Limb (tissue), 2 donors: ENCODE data around the gene CETN2.
A peak's percentile ranks its signal among the peaks of the same experiment; 100 is the strongest.
"Not testable (repeated sequence)": the region's sequence is repeated elsewhere in the genome, so short reads cannot be mapped to it uniquely, and the experiment has no call there.

Experiments
- DNase-seq, 2 donors: peaks; one replicate each; pipeline ENCODE4 v3.0.0-alpha.2; 2016; ENCODE audit errors: extremely low spot score in 2 of 2

Gene CETN2

DNA sequence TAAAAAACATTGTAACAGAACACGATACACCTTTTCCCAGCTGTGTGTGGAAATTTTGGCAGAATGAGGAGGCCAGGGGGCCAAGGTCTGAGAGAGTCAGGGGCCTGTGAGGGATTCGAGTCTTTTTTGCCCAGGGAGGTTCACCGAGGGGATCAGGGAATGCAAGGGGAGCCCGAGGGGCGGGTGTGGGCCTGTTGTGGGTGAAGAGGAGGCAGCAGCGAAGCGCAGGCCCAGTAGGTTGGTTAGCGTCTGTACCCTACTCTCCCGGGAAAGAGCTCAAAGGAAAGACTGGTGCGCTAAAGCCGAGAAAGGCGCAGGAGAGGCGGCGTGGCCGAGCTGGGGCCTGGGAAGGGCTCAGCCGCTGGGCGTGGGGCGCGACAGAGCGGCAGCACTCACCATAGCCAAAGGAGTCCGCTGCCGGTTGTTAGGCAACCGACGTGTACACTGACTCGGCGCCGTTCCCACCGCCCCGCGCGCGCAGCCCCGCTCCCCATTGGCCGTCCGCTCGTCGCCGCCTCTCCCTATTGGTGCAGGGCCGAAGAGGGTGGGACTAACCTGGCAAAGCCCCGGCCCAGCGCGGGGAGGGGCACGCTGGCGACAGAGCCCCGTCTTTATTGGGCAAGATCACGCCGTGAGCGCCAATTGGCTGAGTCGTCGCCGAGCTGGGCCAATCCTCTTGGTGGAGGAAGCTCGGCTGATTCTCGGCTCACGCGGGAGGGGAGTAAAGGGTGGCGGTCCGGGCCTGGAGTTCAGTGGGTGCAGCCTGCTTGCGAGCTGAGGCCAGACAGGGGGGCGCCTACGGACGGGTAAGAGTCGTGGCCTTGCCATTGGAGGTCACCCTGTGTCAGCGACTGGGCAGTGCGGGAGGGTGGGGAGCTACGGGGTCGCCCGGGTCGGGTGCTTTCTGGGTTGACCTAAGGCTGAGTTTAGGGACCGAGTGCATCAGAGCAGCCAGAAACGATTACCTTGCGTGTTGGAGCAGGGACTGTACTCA, at the start of gene CETN2, which contains the start of gene NSDHL:
TSS of gene CETN2 (minus strand) at position 446 of the 994 bp plus-strand sequence. CDS start at position 399, 47 bp downstream.
TSS of gene NSDHL (plus strand) at position 752 of the 994 bp plus-strand sequence. CDS start 15,262 bp downstream, outside the sequence.
- peak; percentile 91 to 96 for DNase-seq

DNA sequence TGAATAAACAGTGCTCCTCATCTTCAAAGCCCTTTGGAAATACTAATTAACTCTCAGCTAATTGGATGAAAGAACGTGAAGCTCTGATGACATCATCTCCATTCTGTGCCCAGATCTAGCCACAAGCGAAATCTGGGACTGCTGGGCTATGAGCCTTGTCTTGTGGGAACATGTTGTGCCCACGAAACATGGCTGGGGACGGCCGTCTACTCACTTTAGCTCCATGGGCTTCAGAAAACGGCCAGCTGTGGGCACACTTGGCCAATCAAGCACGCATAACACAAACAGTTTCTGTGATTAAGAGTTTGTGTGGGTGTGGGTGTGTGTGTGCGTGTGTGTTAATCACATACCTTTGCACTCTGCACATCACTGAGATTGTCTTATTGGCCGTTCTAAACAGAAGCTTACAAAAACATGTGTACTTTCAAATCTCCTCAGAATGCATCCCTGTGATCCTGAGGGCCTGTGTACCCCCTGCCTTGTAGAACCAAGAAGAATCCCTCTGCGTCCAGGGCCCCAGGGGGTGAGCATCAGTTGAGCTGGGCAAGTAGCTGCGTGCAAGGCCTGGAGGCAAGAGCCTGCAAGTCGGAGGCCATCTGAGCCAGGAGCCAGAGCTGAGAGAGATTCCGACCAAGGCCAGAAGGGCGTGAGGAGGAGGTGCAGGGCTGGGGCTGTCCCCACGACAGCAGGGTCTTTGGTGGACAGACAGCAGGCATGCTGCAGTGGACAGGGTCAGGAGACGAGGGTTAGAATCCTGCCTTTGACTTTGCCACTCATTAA, 48.6 kb upstream of the CETN2 start:
- DNase-seq = no peak

DNA sequence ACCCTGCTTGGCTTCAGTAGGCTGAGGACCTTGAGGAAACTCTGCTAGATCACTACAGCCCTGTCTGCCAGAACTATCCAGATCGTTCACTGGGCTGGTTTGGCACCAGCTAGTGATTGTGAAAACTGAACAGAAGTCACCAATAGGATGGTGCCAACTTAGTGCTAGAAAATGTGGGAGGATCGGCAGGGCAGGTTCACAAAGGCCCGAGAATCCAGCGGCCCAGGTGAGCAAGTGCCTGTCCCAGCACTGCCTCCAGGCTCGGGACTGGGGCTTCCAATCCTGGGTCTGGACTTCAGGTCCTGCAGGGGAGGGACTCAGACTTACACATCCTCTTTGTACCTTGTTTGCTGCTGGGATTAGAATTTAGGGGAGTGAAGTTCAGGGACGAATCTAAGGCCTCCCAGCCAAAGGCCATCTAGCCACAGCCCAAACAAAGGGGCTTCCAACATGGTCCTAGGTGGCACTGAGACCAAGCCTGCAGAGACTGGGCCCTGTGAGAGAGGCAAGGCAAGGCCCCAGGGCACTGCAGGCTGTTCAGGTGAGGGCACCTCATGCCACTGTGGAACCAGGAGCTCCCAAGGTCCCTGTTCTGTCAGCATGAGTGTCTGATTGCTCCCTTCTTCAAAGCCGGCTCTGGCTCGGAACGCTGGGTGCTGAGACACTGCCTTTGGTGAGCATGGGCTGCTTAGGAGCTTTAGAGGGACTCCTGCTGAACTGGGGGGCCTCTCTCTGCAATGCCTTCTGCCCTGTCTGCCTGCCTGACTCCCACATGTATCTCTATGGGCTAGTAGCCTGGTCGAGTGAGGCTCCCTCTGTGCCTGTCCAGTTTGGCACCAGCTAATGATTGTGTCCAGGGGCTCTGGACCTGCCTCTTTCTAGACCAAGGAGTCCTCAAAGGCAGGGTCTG, 46.6 kb upstream of the CETN2 start:
- DNase-seq = no peak

DNA sequence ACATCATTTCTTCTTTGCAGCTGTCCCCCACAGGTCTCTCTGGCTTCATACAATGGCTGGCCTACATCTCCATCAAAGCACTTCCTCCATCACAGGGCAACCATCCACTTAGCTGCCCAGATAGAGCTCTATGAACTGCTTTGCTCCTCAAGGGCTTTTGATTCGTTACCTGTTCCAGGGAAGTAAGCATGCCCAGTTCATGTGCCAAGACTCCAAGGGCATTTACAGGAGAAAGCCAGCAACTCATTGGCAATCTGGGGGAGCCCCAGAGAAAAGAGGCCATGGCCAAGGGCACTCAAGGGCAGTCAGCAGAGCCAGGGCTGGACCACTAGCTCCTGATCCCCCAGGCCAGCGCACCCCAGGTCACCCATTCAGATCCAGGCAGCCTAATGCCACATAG, 42.8 kb upstream of the CETN2 start:
- DNase-seq = no peak

DNA sequence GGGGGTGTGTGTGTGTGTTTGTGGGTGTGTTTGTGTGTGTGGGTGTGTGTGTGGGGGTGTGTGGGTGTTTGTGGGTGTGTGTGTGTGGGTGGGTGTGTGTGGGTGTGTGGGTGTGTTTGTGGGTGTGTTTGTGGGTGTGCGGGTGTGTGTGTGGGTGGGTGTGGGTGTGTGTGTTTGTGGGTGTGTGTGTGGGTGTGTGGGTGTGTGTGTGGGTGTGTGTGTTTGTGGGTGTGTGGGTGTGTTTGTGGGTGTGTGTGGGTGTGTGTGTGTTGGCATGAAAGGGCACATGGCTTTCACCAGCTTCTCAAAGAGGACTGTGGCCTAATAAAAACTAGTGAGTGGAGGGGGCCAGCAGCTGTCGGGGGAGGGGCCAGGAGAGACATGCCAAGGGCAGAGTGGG, 42.0 kb upstream of the CETN2 start:
- DNase-seq = no peak

- DNase-seq = no peak
Observed at GRCh38 chrX:152871260-152871659, 40.7 kb upstream of the CETN2 start.

DNA sequence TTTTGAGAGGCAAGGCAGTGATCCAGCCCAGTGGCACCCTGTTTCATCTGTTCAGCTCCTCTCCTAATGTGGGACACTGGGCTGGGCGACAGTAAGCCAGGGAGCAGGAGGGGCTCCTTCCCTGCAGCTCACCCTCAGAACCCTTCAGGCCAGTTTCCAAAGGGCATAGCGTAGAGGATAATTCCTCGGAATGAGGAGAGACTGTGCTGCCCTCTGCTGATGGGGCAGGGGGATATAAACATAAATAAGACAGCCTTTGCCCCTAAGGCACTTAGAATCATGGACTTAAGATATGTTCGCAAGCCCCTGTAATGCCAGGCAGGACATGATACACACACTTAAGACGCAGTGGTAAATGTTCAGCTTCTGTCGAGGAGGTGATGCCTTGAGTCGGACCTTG, 39.4 kb upstream of the CETN2 start:
- no peak for DNase-seq

- no peak for DNase-seq
Observed at GRCh38 chrX:152866386-152866785, 35.8 kb upstream of the CETN2 start.

DNA sequence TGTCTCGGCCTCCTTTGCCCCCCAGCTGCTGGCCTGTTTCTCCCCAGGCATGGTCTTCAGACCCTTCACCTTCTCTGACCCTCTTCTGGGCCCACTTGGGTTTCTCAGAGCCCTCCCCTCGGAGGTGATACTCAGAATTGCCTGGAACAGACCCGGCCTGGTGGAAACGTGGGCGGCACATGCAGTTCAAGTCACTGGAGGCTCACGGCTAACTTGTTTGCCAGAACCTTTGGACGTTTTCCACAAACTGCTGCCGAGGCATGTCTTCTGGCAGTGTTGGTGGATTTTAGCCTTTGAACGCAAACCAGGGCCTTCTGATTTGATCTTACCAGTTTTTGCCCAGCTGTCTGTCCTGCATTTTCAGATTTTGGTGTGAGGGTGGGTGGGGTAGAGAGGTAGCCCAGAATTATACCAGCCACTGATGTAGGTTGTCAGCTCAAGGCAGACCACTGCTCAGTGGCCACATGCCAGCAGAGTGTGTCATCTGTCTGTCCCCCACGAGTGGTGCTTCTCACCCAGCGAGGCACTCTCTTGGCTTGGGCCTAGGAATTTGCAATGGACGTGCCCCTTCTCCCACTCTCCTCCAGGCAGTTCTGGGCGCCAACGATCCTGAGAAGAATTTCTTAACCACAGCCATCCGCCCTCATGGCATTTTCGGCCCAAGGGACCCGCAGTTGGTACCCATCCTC, 34.8 kb upstream of the CETN2 start:
- DNase-seq = no peak

- DNase-seq = no peak
Observed at GRCh38 chrX:152861826-152862225, 31.3 kb upstream of the CETN2 start.

- no peak for DNase-seq
Observed at GRCh38 chrX:152861116-152861515, 30.6 kb upstream of the CETN2 start.

GRCh38 chrX:152853986-152854385, 23.4 kb upstream of the CETN2 start:
- DNase-seq = no peak

DNA sequence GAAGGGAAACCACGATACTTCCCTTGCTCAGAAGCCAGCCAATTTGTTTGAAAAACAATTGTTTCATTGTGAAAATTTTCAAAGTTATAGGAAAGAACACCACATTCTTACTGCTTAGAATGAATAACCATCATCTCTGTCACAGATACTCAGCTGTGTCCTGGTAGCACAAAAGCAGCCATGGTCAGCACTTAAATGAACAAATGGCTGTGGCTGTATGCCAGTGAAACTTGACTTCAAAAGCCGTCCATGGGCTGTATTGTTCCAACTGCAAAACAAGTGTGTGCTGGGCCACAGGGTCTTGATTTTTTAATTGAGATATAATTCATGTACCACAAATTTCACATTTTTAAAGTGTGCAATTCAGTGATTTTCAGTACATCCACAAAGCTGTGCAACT, 19.9 kb upstream of the CETN2 start:
- DNase-seq = no peak

DNA sequence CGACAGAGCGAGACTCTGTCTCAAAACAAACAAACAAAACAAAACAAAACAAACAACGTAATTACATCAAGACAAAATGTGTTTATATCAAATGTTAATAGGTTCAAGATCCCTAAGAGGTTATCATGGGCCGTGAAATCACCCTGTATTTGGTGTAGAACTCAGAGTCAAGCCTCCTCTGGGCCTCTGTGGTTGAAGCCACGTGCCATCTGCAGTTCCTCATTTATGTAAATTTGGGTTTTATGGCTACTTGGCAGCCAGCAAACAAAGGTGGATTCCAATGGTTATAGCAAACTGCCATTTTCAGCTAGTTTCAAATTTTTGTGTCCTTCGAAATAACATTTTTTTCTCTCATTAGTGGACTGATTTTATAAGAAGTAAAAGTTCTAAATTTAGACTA, 16.7 kb upstream of the CETN2 start:
- DNase-seq = no peak

DNA sequence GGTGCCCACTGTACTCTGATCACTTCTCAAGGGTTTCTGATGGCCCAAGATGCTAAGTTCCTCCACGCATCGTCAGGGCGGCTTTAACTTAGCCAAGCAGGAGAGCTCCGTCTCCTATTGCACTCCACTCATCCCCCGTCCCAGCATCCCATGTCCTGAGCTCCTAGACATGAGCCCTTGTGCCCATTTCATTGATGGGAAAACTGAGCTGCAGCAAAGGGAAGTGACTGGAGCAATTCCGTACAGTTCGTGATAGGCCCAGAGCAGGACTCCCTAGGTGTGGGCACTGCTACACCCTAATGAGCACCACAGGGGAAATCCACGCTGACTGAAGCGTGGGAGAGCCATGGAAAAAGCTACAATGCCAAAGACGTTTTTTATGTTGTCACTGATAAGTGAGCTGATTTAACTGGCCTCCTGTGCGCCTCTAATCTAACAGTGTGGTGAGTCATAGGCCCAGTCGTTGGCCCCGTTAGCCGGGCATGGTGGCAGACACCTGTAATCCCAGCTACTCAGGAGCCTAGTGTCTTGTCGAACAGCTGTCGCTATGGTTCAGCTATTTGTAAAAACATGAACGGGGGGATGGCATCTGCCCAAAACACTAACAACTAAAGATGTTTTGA, 15.2 kb upstream of the CETN2 start:
- no peak for DNase-seq

- no peak for DNase-seq
Observed at GRCh38 chrX:152844256-152844655, 13.7 kb upstream of the CETN2 start.

- no peak for DNase-seq
Observed at GRCh38 chrX:152843852-152844251, 13.3 kb upstream of the CETN2 start.

DNA sequence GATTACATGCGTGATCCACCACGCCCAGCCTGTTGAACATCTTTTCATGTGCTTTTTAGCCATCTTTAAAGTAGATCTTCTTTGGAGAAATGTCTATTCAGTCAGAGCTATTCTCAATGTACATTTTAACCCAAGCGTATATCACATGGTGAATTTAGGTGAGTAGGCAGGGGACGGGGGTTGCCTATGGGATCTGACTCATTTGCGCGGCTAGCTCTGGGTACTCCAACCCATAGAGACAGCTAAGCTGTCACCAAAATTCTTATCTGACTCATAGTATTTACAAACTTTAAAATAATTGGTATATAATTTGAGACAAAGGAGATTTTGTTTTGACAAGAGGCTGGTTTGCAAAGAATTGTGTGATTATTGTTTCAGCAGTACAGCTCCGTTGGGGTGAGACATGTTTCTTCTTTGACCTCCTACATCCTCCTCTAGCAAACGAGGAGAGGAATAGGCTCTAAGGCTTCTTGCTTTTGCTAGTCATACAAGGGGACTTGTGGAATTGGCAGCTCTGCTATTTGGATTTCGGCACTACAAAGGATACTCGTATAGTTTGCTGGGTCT, 12.3 kb upstream of the CETN2 start:
- DNase-seq = no peak

DNA sequence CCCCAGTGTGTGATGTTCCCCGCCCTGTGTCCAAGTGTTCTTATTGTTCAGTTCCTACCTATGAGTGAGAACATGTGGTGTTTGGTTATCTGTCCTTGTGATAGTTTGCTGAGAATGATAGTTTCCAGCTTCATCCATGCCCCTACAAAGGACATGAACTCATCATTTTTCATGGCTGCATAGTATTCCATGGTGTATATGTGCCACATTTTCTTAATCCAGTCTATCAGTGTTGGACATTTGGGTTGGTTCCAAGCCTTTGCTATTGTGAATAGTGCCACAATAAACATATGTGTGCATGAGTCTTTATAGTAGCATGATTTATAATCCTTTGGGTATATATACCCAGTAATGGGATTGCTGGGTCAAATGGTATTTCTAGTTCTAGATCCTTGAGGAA, 4.9 kb upstream of the CETN2 start:
- DNase-seq = not testable (repeated sequence)

- DNase-seq = no peak
Observed at GRCh38 chrX:152833378-152833777, 2.8 kb upstream of the CETN2 start.
